UCSD-AML1 (cell line): Measurements from ENCODE around the gene ZNF608.

Experiments used
- DNase-seq: peaks from one replicate; lab custom pipeline; 2025; ENCODE audit not compliant: unreplicated experiment; lab: John Stamatoyannopoulos, UW

Gene ZNF608

DNA sequence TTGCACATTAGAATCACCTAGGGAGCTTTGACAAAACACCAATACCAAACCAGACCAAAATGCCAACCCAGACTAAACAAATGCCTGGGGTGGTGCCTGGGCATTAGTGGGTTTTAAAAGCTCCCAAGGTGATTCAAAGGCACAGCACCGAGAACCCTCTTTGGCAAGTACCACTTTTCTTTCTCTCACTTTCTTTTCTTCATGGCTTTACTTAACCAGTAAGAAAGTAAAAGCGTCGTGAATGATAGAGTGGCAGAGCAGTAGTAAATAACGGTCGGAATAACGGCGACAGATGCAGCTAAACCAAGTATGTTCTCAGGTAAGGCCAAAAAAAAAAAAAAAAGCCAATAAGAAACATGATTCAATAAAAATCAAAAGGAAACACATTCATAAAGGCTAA, 49.5 kb downstream of the ZNF608 start:
- DNase-seq = no peak
